H1 (cell line): Measurements from ENCODE around the gene MYRF. TPM values are rescaled to one million over a fixed set of nuclear protein-coding genes. Genes with fewer than 3 reads are reported as not detected.

Experiments
- CHD7 ChIP-seq: fragments of 300-600 bp; sonication (generic); IDR thresholded peaks from 2 replicates; pipeline ENCODE4 v1.7.1; 2012; ENCODE audit warnings: low read length, moderate library complexity, mild to moderate bottlenecking, inconsistent platforms; ENCODE audit not compliant: insufficient replicate concordance
- E2F6 ChIP-seq: IDR thresholded peaks from 2 replicates; pipeline ENCODE4 v1.6.1; 2012; ENCODE audit warnings: inconsistent platforms
- NRF1 ChIP-seq: IDR thresholded peaks from 2 replicates; pipeline ENCODE4 v1.6.1; 2011; ENCODE audit warnings: mild to moderate bottlenecking, low read depth, low read length, improper control_type of control experiment
- SRF ChIP-seq: IDR thresholded peaks from 2 replicates; pipeline ENCODE4 v1.6.1; 2011; ENCODE audit warnings: mild to moderate bottlenecking, low read depth, low read length, moderate library complexity
- polyA plus RNA-seq, 7 experiments: library from polyadenylated mRNA; depleted of rRNA in 3 of 7; stranded (reverse) in 5 of 7; unstranded in 2 of 7; fragments of >200 nt in 5 of 7; fragments of 200-250 nt in 2 of 7; gene quantifications; 1 replicate in 5 of 7; 2 replicates in 1 of 7; 4 replicates in 1 of 7; pipeline versions ENCODE4 v1.2.1 to v1.2.3, GENCODE V29; 2011 to 2013; ENCODE audit warnings: missing spikeins in 2 of 7, mixed read lengths in 2 of 7
- total RNA-seq: library from RNA; stranded (reverse); fragmentation: NEBNext Ultra II Directional; extraction: Animal tissue kit (Norgen Biotek cat#: 25700); gene quantifications from 2 replicates; pipeline ENCODE4 v1.2.1, GENCODE V29; 2021

The MYRF gene
- total and polyA plus RNA-seq, 2 of the 8 experiments (the other 6 are each of a cell fraction or from before 2014, with no cell fraction given): 6.0 to 6.1 TPM

GRCh38 chr11:61720597-61720996 lies 31.8 kb upstream of the MYRF start (continued):
- TF ChIP-seq CHD7 (no peak), NRF1 (no peak), E2F6 (no peak), SRF (no peak)
